Cardiac fibroblast (primary cell): Measurements from ENCODE around the gene OSGEP.

Experiments used
- DNase-seq, 2 donors: peaks; one replicate each; pipeline versions ENCODE4 v3.0.0 to v3.0.0-alpha.2; 2010; ENCODE audit warnings: low read depth in 2 of 2
- H3K4me3 ChIP-seq, 2 donors: replicated peaks in 1 of 2; 1 replicate in 1 of 2; 2 replicates in 1 of 2; pipeline ENCODE4 v1.5.1; 2011; ENCODE audit warnings: low read depth in 2 of 2, low read length in 2 of 2, mild to moderate bottlenecking in 2 of 2, moderate library complexity in 1 of 2
- TF ChIP-seq, protein P1 (sequence below): IDR thresholded peaks from one replicate; pipeline ENCODE4 v1.5.1; 2011; ENCODE audit warnings: low read depth, mild to moderate bottlenecking, low read length, inconsistent platforms

Gene OSGEP

GRCh38 chr14:20400589-20400964, 54.0 kb downstream of the OSGEP start:
- no peak for DNase-seq
- no peak overlapping the region for H3K4me3 ChIP-seq

GRCh38 chr14:20397511-20397910, 57.1 kb downstream of the OSGEP start:
- no peak overlapping the region for H3K4me3 ChIP-seq

More at GRCh38 chr14:20400589-20400964, 54.0 kb downstream of the OSGEP start:
- TF ChIP-seq, protein P1, sequence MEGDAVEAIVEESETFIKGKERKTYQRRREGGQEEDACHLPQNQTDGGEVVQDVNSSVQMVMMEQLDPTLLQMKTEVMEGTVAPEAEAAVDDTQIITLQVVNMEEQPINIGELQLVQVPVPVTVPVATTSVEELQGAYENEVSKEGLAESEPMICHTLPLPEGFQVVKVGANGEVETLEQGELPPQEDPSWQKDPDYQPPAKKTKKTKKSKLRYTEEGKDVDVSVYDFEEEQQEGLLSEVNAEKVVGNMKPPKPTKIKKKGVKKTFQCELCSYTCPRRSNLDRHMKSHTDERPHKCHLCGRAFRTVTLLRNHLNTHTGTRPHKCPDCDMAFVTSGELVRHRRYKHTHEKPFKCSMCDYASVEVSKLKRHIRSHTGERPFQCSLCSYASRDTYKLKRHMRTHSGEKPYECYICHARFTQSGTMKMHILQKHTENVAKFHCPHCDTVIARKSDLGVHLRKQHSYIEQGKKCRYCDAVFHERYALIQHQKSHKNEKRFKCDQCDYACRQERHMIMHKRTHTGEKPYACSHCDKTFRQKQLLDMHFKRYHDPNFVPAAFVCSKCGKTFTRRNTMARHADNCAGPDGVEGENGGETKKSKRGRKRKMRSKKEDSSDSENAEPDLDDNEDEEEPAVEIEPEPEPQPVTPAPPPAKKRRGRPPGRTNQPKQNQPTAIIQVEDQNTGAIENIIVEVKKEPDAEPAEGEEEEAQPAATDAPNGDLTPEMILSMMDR, result no peak

More at GRCh38 chr14:20397511-20397910, 57.1 kb downstream of the OSGEP start:
- DNase-seq, result no peak
- TF ChIP-seq, protein P1, result no peak
